ENCODE data around the gene SYT13.
"Not testable (repeated sequence)": the region's sequence is repeated elsewhere in the genome, so short reads cannot be mapped to it uniquely, and the experiment has no call there.

SYT13 gene

GRCh38 chr11:45258982-45259530 lies 27.1 kb downstream of the SYT13 start:
- TF ChIP-seq ZNF274 (IDR thresholded peaks at IDR 0.05; ENCODE audit: low read depth, low read length) (no peak), SUZ12 (IDR thresholded peaks at IDR 0.05; ENCODE audit: extremely low read depth, insufficient read depth, insufficient read length) (no peak), YY1 (IDR thresholded peaks at IDR 0.05; ENCODE audit: insufficient read depth, insufficient read length) (no peak)
- DNase-seq (ENCODE audit: low read depth, low spot score) = no peak
- no peaks in the 10 kb centered on the region for H3K27me3 ChIP-seq (ENCODE audit: insufficient read depth, insufficient read length)
- H3K9ac ChIP-seq (ENCODE audit: insufficient read length, low read depth) = no peak overlapping the region
- no peaks in the 10 kb centered on the region for H3K36me3 ChIP-seq (ENCODE audit: insufficient read depth, insufficient read length, low read length)
- H3K4me3 ChIP-seq (ENCODE audit: insufficient read length, low read depth) = no peak overlapping the region
- peaks cover 7% of the 10 kb centered on the region for H3K4me1 ChIP-seq (ENCODE audit: insufficient read depth, insufficient read length)
- no peaks in the 10 kb centered on the region for H3K9me3 ChIP-seq (ENCODE audit: insufficient read depth, low read length)

DNA sequence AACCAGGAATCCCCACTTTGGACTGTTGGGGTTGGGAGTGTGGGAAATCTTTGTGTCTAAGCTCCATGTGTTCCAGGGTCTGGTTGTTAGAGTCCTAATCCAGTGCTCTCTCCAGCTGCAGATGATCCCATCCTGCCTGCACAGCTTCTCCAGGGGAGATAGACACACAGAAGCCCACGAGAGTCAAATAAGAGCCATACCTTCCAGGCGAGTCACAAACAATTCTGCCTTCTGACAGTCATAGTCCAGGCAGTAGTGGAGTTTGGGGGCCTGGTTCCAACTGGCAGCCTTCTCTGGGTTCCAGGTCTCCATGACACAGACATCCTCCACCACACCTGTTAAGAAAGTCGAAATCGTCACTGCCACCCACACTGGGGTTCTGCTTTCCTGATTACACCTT lies 32.1 kb downstream of the SYT13 start:
- H3K9me3 ChIP-seq (ENCODE audit: insufficient read depth, low read length) = no peaks in the 10 kb centered on the region
- TF ChIP-seq SUZ12 (IDR thresholded peaks at IDR 0.05; ENCODE audit: extremely low read depth, insufficient read depth, insufficient read length) (no peak), ZNF274 (IDR thresholded peaks at IDR 0.05; ENCODE audit: low read depth, low read length) (no peak), YY1 (IDR thresholded peaks at IDR 0.05; ENCODE audit: insufficient read depth, insufficient read length) (no peak)
- peaks cover 6% of the 10 kb centered on the region for H3K4me1 ChIP-seq (ENCODE audit: insufficient read depth, insufficient read length)
- H3K4me3 ChIP-seq (ENCODE audit: insufficient read length, low read depth) = no peak overlapping the region
- H3K9ac ChIP-seq (ENCODE audit: insufficient read length, low read depth) = no peak overlapping the region
- no peak for DNase-seq (ENCODE audit: low read depth, low spot score)
- peaks cover 9% of the 10 kb centered on the region for H3K27me3 ChIP-seq (ENCODE audit: insufficient read depth, insufficient read length)
- H3K36me3 ChIP-seq (ENCODE audit: insufficient read depth, insufficient read length, low read length) = no peaks in the 10 kb centered on the region

DNA sequence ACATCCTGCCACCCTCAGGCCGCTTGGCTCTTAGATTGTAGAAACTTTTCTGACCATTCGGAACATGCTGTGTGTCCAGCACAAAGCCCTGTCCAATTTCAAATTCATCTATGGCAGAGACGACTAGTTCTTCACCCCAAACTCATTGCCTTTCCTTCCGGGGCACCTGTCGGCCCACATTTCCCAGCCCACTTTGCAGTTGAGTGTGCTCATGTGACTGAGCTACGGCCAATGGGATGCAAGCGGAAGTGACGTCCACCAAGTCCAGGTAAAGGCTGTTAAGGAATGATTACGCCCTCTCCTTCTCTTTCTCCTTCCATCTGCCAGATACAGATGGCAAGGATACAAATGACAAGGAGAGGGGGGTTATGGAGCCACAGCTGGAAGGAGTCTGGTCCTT lies 32.5 kb downstream of the SYT13 start:
- Histone ChIP-seq H3K9ac (ENCODE audit: insufficient read length, low read depth) (no peak overlapping the region), H3K9me3 (ENCODE audit: insufficient read depth, low read length) (no peaks in the 10 kb centered on the region), H3K4me1 (ENCODE audit: insufficient read depth, insufficient read length) (peaks cover 6% of the 10 kb centered on the region), H3K27me3 (ENCODE audit: insufficient read depth, insufficient read length) (peaks cover 9% of the 10 kb centered on the region), H3K4me3 (ENCODE audit: insufficient read length, low read depth) (no peak overlapping the region), H3K36me3 (ENCODE audit: insufficient read depth, insufficient read length, low read length) (no peaks in the 10 kb centered on the region)
- no peak for DNase-seq (ENCODE audit: low read depth, low spot score)
- TF ChIP-seq YY1 (IDR thresholded peaks at IDR 0.05; ENCODE audit: insufficient read depth, insufficient read length) (no peak), SUZ12 (IDR thresholded peaks at IDR 0.05; ENCODE audit: extremely low read depth, insufficient read depth, insufficient read length) (no peak), ZNF274 (IDR thresholded peaks at IDR 0.05; ENCODE audit: low read depth, low read length) (no peak)

DNA sequence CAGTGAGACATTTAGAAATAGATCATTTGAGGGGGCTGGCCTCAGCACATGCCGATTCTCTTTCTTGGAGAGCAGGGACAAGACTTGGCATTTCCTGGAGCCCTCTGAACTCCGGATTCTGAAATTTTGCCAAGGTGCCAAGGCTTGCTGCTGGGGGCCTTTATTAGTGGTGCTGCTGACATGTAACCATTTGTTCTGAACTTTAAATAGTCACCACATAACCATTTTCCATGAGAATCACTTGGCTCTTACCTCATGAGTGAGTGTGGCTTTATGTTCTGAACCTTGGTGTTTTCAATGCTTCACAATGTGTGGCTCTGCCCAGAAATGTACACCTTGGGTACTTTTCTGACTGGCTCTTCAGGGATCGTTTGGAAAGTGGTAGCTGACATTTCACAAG lies 33.3 kb downstream of the SYT13 start:
- H3K4me3 ChIP-seq (ENCODE audit: insufficient read length, low read depth) = no peak overlapping the region

GRCh38 chr11:45252134-45252856 lies 33.8 kb downstream of the SYT13 start:
- DNase-seq (ENCODE audit: low read depth, low spot score) = peak; percentile 78

More for the DNA sequence above, 33.3 kb downstream of the SYT13 start:
- Histone ChIP-seq H3K9me3 (ENCODE audit: insufficient read depth, low read length) (no peaks in the 10 kb centered on the region), H3K9ac (ENCODE audit: insufficient read length, low read depth) (no peak overlapping the region), H3K4me1 (ENCODE audit: insufficient read depth, insufficient read length) (peaks cover 6% of the 10 kb centered on the region), H3K27me3 (ENCODE audit: insufficient read depth, insufficient read length) (peaks cover 9% of the 10 kb centered on the region), H3K36me3 (ENCODE audit: insufficient read depth, insufficient read length, low read length) (no peaks in the 10 kb centered on the region)
- TF ChIP-seq ZNF274 (IDR thresholded peaks at IDR 0.05; ENCODE audit: low read depth, low read length) = no peak
- TF ChIP-seq SUZ12 (IDR thresholded peaks at IDR 0.05; ENCODE audit: extremely low read depth, insufficient read depth, insufficient read length) = no peak
- no peak for DNase-seq (ENCODE audit: low read depth, low spot score)

GRCh38 chr11:45250035-45250718 lies 36.0 kb downstream of the SYT13 start:
- Histone ChIP-seq H3K9me3 (ENCODE audit: insufficient read depth, low read length) (no peaks in the 10 kb centered on the region), H3K4me1 (ENCODE audit: insufficient read depth, insufficient read length) (peaks cover 6% of the 10 kb centered on the region), H3K27me3 (ENCODE audit: insufficient read depth, insufficient read length) (peaks cover 9% of the 10 kb centered on the region), H3K4me3 (ENCODE audit: insufficient read length, low read depth) (no peak overlapping the region), H3K9ac (ENCODE audit: insufficient read length, low read depth) (no peak overlapping the region), H3K36me3 (ENCODE audit: insufficient read depth, insufficient read length, low read length) (no peaks in the 10 kb centered on the region)
- TF ChIP-seq SUZ12 (IDR thresholded peaks at IDR 0.05; ENCODE audit: extremely low read depth, insufficient read depth, insufficient read length) = no peak
- no peak for TF ChIP-seq YY1 (IDR thresholded peaks at IDR 0.05; ENCODE audit: insufficient read depth, insufficient read length)
- no peak for TF ChIP-seq ZNF274 (IDR thresholded peaks at IDR 0.05; ENCODE audit: low read depth, low read length)
- no peak for DNase-seq (ENCODE audit: low read depth, low spot score)

More at GRCh38 chr11:45252134-45252856, 33.8 kb downstream of the SYT13 start:
- TF ChIP-seq YY1 (IDR thresholded peaks at IDR 0.05; ENCODE audit: insufficient read depth, insufficient read length) (no peak), ZNF274 (IDR thresholded peaks at IDR 0.05; ENCODE audit: low read depth, low read length) (no peak), SUZ12 (IDR thresholded peaks at IDR 0.05; ENCODE audit: extremely low read depth, insufficient read depth, insufficient read length) (no peak)
- Histone ChIP-seq H3K4me3 (ENCODE audit: insufficient read length, low read depth) (no peak overlapping the region), H3K4me1 (ENCODE audit: insufficient read depth, insufficient read length) (peaks cover 6% of the 10 kb centered on the region), H3K9me3 (ENCODE audit: insufficient read depth, low read length) (no peaks in the 10 kb centered on the region), H3K9ac (ENCODE audit: insufficient read length, low read depth) (peak overlapping the region; percentile 37), H3K36me3 (ENCODE audit: insufficient read depth, insufficient read length, low read length) (no peaks in the 10 kb centered on the region), H3K27me3 (ENCODE audit: insufficient read depth, insufficient read length) (peaks cover 9% of the 10 kb centered on the region)

DNA sequence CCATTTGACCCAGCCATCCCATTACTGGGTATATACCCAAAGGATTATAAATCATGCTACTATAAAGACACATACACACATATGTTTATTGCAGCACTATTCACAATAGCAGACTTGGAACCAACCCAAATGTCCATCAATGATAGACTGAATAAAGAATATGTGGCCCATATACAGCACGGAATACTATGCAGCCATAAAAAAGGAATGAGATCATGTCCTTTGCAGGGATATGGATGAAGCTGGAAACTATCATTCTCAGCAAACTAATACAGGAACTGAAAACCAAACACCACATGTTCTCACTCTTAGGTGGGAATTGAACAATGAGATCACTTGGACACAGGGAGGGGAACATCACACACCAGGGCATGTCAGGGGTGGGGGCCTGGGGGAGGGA lies 36.8 kb downstream of the SYT13 start:
- DNase-seq (ENCODE audit: low read depth, low spot score); H3K27me3 ChIP-seq (ENCODE audit: insufficient read depth, insufficient read length); H3K9me3 ChIP-seq (ENCODE audit: insufficient read depth, low read length); H3K4me1 ChIP-seq (ENCODE audit: insufficient read depth, insufficient read length); H3K9ac ChIP-seq (ENCODE audit: insufficient read length, low read depth); H3K4me3 ChIP-seq (ENCODE audit: insufficient read length, low read depth); H3K36me3 ChIP-seq (ENCODE audit: insufficient read depth, insufficient read length, low read length): not testable (repeated sequence)
